NCI-H2029 (cell line): ENCODE data around the gene SLC13A5.

Source experiments
- DNase-seq: peaks from one replicate; lab custom pipeline; 2025; lab: John Stamatoyannopoulos, UW

SLC13A5 gene

DNA sequence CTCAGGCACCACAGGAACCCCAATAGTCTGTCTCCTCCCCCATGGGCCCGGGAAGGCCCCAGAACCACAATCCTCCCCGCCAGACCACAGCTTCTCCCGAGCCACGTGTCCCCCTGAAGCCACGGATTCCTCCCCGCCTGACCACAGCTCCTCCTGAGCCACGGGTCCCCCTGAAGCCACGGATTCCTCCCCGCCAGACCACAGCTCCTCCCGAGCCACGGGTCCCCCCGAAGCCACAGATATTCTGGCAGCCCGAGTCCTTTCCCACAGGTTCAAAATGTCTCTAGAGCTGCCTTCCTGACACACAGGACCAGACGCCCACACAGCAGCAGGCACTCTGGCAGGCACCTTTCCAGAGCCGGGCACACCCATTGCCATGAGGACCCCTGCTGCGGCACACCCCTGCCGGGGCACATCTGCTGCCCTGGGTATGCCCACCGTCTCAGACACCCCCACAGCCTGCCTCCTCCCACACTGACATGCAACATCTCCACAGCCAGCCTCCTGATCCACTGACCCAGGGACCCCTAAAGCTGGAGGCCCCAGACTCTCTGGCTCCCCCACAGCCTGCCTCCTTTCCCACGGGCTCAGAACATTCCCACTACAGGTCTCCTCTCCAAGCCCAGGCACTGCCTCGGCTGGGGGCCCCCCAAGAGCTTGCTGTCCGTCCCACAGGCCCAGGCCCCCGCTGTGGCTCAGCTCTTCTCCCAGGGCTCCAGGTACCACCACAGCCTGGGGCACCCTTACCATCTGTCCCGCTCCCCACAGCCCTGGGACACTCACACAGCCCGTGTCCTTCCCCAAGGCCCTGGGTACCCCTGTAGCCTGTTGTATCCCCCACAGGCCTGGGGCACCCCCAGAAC, 74.9 kb downstream of the SLC13A5 start:
- DNase-seq = no peak

DNA sequence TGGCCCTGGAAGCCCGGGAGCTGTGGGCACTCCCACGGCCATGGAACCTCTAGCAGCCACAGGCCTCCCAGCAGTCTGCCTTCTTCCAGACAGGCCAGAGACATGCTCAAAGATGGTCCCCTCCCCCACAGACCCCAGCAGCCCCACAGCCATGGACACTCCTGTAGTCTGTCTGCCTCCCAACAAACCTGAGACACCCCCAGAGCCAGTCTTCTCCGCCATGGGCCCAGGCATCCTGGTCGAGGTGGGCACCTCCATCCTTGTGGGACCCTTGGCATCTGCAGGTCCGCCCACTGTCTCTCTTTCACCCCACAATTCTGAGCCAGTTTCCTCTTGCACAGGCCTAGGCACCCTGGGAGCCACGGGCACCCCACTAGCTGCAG, 75.7 kb downstream of the SLC13A5 start:
- no peak for DNase-seq

DNA sequence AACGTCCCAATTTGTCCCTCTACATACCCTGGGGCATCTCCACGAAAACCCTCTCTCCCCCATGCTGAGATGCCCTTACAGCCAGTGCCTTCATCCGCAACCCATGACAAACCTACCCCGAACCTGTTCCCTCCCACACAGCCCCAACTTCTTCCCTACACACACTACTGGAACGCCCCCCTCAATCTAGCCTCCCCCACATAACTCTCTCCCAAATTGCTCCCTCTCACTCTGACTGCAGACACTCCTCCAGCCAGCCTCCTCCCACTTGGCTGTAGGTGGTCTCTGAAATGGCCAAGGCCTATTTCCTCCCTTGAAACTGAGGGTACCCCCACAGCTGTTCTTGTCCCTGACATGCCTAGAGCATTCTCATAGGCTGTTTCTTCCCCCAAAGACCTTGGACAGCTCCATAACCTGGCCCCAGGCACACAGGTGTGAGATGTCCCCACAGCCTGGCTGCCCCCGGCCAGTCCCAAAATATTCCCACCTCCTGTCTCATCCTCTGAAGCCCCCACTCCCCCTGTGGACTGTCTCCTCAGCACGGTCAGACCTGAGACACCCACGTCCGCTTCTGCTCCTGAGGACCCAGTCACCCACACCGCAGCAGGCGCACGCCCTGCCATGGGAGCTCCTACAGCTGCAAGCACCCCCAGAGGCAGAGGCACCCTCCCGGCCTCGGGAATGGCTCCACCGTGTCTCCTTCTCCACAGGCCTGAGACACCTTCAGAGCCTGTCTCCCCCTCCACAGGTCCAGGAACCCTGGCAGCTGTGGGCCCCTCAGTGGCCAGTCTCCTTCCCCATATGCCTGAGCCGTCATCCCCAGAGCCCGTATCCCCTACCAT, 76.3 kb downstream of the SLC13A5 start:
- DNase-seq = no peak

DNA sequence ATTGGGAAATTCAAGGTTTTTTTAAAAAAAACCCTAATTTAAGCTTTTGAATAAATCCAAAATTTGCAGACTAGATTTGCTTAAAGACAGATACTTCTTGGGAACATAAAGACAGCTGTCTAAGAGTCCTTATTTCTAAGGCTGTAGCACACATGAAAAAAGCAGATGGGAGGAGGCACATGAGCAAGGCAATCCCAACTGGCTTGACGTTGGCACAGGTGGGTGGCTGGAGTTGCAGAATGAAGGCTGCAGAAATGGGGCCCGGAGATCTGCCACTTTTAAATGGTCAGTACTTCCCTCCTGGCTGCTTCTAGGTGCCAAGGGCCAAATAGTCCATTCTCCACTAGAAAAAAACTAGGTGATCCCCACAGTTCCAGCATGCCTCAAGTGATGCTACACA, 77.1 kb downstream of the SLC13A5 start:
- DNase-seq = no peak
